NCI-H2107 (cell line): Measurements from ENCODE around the gene ALG12.

Source experiments
- DNase-seq: peaks from one replicate; lab custom pipeline; 2025; lab: John Stamatoyannopoulos, UW

The ALG12 gene

DNA sequence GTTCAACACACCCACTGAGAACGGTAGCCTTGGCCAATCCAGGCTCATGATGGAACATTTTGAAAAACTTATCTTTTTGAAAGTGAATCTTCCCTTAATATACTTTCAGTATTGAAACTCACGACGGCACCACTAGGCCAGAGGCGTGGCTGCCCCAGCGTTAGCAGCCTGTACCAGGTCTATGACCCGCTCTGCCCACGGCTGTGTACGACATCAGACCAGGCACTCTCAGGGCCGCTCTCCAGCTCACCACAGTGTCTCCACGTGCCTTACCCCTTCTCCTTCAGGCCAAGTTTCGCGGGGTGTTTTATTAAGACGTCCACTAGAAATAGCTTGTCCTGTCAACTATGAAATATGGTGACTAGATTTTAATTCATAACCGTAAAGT is 31.2 kb downstream of the ALG12 start:
- no peak for DNase-seq

DNA sequence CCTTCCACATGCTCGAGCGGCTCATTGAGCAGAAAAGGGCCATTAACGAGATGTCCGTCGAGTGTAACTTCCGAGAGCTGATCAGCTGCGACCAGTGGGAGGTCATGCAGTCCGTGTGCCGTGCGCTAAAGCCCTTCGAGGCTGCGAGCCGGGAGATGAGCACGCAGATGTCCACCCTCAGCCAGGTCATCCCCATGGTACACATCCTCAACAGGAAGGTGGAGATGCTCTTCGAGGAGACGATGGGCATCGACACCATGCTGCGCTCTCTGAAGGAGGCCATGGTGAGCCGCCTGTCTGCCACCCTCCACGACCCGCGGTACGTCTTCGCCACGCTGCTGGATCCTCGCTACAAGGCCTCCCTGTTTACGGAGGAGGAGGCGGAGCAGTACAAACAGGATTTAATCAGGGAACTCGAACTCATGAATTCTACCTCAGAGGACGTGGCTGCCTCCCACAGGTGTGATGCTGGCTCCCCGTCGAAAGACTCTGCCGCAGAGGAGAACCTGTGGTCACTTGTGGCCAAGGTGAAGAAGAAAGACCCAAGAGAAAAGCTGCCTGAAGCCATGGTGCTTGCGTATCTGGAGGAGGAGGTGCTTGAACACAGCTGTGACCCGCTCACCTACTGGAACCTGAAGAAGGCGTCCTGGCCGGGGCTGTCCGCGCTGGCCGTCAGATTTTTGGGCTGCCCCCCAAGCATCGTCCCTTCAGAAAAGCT is 31.7 kb downstream of the ALG12 start:
- no peak for DNase-seq

DNA sequence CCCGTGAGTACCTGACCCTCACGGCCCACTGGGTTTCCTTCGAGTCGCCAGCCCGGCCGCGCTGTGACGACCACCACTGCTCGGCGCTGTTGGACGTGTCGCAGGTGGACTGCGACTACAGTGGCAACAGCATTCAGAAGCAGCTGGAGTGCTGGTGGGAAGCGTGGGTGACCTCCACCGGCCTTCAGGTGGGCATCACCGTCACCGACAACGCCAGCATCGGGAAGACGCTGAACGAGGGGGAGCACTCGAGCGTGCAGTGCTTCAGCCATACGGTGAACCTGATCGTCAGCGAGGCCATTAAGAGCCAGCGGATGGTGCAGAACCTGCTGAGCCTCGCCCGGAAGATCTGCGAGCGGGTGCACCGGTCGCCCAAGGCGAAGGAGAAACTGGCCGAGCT is 32.4 kb downstream of the ALG12 start:
- no peak for DNase-seq

DNA sequence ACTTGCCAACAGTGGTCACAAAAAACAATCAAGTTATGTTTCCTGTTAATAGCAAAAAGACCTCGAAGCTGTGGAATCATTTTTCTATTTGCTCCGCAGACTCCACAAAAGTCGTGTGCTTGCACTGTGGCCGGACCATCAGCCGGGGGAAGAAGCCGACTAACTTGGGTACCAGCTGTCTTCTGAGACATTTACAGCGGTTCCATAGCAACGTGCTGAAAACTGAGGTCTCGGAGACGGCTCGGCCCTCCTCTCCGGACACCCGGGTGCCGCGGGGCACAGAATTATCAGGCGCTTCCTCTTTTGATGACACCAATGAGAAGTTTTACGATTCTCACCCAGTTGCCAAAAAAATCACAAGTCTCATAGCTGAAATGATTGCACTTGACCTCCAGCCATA is 33.0 kb downstream of the ALG12 start:
- no peak for DNase-seq

DNA sequence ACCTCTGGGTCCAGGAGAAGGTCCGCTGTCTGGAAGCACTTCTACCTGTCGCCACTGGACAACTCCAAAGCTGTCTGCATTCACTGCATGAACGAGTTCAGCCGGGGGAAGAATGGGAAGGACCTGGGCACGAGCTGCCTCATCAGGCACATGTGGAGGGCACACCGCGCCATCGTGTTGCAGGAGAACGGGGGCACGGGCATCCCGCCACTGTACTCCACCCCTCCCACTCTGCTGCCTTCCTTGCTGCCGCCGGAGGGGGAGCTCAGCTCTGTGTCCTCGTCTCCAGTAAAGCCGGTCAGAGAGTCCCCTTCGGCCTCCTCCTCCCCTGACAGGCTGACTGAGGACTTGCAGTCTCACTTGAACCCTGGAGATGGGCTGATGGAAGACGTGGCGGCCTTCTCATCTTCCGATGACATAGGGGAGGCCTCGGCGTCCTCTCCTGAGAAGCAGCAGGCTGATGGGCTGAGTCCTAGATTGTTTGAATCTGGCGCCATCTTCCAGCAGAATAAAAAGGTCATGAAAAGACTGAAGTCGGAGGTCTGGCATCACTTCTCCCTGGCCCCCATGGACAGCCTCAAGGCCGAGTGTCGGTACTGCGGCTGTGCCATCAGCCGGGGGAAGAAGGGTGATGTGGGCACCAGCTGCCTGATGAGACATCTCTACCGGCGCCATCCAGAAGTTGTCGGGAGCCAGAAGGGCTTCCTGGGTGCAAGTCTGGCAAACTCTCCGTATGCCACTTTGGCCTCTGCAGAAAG is 33.6 kb downstream of the ALG12 start:
- no peak for DNase-seq

DNA sequence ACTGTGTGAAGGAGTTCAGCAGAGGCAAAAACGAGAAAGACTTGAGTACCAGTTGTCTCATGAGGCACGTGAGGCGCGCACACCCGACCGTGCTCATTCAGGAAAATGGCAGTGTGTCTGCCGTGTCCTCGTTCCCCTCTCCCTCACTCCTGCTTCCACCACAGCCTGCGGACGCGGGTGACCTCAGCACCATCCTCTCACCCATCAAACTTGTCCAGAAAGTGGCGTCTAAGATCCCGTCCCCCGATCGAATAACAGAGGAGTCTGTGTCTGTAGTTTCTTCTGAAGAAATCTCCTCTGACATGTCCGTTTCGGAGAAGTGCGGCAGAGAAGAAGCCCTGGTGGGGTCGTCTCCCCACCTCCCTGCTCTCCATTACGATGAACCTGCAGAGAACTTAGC is 34.2 kb downstream of the ALG12 start:
- no peak for DNase-seq

DNA sequence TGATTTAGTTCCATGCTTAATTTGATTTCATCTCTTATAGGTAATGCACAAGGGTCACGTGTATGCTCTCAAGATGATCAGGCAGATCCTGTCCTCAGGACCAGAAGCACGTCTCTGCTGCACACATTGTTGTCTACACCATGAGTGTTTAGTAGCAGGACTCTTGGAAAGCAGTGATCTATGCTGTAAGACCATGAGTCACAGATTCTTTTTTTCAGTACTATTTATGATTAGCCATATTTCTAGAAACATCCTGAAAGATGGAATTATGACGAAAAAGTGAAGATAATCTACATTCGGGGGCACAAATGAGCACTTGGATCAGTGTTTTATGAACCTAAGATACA is 35.0 kb downstream of the ALG12 start:
- no peak for DNase-seq

DNA sequence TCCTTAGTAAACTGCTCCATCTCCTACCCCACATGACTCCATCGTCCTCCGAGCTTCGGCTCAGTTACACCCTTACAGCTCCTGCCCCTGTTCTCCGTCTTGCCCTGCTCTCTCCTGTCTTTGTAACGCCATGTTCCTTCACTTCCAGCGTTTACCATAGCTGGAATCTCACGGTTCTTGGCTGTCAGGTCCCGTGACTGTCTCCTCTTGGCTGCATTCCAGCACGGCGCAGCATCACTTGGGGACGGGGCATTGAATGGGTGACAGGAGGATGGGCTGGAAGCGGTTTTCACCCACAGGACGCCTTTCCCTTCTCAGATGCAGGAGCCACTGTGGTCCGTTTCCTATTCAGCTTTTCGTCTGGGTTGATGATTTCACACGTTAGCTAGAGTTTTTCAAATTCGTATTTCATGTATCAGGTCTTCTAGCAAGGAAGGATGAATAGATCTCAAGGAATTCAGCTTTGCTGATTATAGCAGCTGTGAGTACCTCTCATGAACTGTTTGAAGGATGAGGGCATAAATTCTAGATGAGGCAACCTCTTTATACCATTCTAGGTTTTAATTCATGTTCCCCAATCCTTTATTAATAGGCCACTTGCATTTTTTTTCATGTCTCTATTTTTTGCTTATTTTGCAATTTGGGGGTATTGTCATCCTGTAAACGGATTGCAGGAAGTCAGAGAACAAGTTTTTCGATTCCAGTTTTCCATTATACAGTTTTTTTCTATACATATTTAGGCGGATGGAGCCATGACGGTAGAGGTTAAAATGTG is 35.5 kb downstream of the ALG12 start:
- no peak for DNase-seq

DNA sequence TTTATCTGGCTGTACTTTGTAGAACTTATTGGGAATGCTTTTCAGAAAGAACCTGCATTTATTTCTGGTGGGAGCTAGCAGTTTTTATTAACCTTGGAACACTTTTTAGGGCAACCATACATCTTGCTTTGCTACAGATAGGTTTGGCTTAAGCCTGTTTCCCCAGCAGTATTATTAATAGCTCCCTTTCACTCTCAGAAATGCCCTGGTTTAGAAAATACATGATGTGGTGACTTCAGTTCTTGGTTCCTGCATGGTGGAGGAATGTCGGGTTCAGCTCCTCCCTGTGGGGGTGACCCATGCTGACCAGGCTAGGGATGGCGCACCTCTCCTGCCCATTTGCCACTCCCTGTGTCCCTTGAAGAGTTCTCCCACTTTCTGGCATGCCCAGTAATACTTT is 36.4 kb downstream of the ALG12 start:
- no peak for DNase-seq

DNA sequence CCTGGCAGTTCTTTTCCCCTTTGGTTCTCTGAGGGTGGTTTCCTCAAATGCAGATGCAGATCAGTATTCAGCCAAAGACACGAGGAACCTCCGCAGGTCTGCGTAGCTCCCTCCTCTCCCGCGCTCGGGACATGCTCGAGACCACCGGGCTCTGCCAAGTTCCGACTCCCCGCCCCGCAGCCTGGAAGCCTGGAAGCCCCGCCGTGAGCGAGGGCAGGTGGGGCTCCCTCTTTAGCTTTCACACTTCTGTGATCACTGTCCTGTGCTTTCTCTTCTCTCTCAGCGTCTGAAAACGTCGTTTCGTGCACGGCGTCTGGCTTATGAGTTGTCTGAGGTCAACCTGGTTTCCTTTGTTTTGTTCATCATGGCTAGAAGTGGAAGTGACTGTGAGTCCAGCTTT is 38.0 kb downstream of the ALG12 start:
- DNase-seq = no peak

DNA sequence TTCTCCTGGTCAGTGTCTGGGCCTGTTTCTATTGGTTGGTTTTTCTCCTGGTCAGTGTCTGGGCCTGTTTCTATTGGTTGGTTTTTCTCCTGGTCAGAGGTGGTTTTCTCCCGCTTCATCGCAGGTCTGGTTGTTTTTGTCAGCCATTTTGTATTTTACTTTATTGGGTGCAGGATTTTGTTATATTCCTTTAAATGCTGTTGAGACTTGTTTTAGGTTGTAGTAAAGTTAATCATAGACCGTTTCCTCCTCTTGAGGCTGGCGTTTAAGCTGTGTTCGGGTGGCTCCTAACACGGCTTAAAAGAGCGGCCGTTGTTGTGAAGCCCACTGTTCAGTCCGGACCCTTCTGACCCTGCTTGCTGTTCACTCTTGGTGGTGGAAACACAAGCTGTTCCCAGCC is 38.4 kb downstream of the ALG12 start:
- no peak for DNase-seq

DNA sequence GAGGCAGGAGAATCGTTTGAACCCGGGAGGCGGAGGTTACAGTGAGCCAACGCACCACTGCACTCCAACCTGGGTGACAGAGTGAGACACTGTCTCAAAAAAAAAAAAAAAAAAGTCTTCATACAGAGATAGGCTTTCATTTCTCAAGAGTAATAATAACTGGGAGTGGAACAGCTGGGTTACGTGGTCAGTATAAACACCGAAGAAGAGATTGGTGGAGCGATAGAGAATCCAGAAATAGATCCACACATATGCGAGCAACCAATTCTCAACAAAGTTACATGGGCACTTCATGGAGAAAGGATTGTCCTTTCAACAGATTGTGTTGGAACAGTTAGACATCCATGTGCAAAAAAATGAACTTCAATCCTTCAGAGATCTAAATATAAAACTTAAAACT is 40.0 kb downstream of the ALG12 start:
- DNase-seq = no peak

DNA sequence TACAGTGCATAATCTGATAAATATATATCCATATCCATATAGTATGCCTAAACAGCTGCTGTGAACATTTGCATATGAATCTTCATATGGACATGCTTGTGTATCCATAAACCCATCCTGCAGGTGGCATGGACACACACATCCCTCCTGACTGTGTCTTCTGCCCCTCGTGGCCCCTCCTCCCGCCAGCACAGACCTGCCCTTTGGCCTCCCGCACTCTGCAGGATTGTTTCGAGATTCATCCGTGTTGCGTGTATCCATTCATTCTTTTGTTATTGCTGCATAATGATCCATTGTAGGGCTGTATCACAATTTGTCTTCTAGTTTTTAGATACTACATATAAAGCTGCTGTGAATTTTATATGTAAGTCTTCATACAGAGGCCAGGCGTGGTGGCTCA is 40.6 kb downstream of the ALG12 start:
- DNase-seq = no peak

DNA sequence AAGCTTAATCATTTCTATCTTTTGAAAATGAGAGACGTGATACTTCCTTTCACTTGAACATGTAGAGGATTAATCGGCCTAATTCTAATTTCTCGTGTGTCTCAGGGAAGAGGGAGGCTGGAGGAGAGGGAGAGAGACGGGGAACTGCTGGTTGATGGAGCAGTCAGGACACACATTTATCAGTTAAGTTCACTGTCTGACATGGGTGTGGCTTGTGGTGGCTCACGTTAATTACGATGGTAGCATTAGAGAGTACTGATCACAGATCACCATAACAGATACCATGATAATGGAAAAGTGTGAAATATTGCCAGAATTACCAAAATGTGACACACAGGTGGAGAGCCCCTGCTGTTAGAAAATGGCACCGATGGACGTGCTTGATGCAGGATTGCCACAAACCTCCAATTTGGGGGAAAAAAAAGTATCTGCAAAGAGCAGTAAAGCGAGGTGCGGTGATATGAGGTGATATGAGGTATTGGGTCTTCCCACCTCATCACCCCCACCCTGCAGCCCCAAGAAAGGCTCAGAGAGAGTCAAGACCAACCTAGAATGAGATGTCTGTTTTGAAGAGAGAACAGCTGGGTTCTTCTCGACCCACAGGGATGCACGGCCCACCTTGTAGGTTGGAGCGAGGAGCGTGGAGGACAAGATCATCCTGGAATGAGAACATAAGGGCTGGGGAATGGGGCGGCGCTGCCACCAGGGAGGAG is 44.9 kb downstream of the ALG12 start:
- no peak for DNase-seq

DNA sequence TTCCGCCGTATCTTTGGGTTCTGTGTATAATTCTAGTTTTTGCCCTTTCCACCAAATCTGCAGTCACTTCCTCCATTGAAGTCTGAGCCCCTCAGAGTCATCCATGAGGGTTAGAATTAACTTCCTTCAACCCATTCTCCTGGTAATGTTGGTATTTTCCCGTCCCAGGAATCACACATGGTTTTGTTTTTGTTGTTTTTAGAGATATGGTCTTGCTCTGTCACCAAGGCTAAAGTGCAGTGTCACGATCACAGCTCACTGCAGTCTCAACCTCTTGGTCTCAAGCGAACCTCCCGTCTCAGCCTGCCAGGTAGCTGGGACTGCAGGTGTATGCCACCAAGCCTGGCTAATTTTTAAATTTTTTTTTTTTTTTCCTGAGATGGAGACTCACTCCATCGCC is 45.9 kb downstream of the ALG12 start:
- no peak for DNase-seq

DNA sequence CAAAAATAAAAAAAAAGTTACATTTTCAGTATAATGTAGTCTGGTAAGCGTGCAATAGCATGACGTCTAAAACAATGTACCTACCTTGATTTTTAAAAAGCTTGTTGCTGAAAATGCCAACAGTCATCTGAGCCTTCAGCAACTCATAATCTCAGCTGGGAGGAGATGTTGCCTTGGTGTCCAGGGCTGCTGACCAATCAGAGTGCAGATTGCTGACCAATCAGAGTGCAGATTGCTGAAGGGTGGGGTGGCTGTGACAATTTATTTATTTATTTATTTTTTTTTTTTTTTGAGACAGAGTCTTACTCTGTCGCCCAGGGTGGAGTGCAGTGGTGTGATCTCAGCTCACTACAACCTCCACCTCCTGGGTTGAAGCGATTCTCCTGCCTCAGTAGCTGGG is 46.8 kb downstream of the ALG12 start:
- no peak for DNase-seq

DNA sequence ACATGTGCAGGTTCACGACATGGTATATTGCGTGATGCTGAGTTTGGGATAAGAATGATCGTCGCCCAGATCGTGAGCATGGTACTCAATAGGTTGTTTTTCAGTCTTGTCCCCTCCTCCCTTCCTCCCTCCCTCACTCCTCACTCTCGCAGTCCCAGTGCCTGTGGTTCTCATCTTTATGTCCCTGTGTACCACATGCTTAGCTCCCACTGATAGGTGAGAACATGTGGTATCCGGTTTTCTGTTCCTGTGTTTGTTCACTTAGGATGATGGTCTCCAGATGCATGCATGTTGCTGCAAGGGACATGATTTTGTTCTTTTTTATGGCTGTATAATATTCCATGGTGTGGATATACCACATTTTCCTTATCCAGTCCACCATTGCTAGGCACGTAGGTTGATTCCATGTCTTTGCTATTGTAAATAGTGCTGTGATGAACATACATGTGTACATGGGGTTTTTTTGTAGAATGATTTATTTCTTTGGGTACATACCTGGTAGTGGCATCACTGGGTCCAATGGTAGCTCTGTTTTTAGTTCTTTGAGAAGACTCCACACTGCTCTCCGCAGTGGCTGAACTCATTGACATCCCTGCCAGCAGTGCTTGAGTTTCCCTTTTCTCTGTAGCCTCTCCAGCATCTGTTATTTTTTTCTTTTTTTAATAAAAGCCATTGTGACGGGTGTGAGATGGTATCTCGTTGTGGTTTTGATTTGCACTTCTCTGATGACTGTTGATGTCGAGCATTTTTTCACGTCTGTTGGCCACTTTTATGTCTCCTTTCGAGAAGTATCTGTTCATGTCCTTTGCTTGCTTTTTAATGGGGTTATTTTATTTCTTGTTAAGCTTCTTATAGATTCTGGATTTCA is 48.2 kb downstream of the ALG12 start:
- DNase-seq = no peak

DNA sequence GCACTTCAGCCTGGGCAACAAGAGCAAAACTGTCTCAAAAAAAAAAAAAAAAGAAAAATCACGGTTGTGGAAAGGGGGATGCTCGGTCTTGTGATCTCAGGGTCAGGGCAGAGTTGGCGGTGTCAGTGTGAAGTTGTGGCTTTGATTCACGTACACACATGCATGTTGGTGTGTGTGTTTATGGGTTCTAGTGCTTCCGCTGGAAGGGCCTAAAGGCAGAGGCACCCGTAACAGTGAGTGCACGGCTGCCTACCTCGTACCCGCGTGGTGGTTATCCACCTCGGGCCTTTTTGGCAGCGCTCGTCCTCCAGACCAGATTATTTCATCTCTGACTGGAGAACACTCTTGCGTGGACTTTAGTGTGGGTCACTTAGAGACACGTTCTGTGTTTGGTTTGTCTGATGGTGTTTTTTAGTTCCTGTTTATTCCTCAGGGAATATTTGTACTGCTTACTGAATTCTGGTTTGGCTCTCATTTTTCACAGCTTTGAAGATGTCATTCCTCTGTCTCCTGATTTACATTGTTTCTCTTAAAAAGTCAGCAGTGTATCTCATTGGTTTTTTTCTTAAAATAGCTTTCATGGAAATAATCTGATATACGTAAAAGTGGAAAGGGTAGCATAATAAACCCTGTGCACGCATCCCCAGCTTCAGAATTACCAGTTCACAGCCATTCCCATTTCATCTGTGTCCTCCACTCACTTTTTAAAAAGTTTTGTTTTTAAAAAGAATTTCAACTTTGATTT is 49.0 kb downstream of the ALG12 start:
- no peak for DNase-seq

DNA sequence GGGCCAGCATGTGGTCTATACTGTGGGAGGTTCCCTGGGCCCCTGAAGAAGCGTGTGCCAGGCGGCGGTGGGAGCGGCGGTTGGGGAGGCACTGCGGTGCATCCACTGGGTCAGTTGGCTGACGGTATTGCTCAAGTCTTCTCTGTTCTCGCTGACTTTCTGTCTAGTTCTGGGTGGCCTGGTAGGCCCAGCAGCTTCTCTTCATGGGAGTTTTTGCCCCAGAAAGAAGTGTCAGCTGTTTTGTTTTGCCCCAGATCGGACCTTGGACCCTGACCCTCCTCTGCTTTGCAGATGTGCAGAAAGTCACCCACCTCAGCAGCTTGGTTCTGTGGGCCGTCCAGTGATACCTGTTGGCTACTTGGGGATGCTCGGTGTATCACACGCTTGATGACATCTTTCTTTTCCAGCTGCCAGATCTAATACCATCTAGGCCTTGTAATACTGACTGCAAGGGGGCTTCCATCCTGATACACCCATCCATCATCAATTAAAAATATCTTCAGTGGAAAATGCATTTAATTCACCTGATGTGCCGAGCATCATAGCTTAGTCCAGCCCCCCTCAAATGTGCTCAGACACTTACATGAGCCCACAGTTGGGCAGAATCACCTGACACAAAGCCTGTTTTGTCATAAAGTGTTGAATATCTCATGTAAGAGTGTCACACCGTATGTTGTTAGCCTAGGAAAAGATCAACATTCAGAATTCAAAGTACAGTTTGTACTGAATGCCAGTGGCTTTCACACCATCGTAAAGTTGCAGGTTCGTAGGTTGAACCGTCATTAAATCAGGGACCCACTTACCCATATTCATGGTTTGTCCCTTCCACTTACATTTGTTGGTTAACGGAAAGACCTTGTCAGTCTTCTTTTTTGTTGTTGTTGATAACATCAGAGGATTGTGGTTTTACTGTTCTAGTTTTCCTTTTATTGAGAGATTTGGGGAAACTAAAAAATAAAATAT is 50.7 kb downstream of the ALG12 start:
- no peak for DNase-seq

DNA sequence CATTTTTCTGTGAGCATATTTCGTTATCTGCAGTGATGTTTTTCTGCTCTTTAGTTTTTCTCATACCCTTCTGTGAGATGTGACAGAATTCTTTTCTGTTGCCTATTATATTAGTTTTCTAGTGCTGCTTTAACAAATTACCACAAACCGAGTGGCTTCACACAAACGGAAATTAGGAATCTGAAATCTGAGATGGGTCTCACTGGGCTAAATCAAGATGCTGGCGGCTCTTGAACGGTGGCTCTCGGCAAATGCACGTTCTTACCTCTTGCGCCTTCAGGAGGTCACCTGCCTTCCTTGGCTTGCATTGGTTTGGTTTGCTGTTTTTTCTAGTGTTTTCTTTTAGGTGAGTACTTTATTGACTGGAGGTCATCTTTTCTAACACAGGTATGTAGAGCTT is 51.6 kb downstream of the ALG12 start:
- no peak for DNase-seq
